HG02973 (cell line): ENCODE data around the gene FAM3C.

Source experiments
- ATAC-seq: cut with Tn5 transposase; IDR thresholded peaks from one replicate; pipeline ENCODE4 v1.9.1; 2021; ENCODE audit warnings: moderate library complexity; ENCODE audit not compliant: unreplicated experiment

Gene FAM3C

GRCh38 chr7:121411597-121411979 is 15.5 kb upstream of the FAM3C start:
- no peak for ATAC-seq

GRCh38 chr7:121410829-121411596 is 14.9 kb upstream of the FAM3C start:
- peak; percentile 83 for ATAC-seq

GRCh38 chr7:121406944-121407343 is 10.8 kb upstream of the FAM3C start:
- ATAC-seq = no peak

GRCh38 chr7:121406461-121406860 is 10.4 kb upstream of the FAM3C start:
- no peak for ATAC-seq

- no peak for ATAC-seq
Observed at GRCh38 chr7:121404348-121404747, 8.2 kb upstream of the FAM3C start.

- ATAC-seq = no peak
Observed at GRCh38 chr7:121402701-121403100, 6.6 kb upstream of the FAM3C start.

GRCh38 chr7:121401896-121402295 is 5.8 kb upstream of the FAM3C start:
- ATAC-seq = no peak

GRCh38 chr7:121398246-121398645 is 2.1 kb upstream of the FAM3C start:
- ATAC-seq = no peak

GRCh38 chr7:121397822-121398221 is 1.7 kb upstream of the FAM3C start:
- ATAC-seq = no peak

GRCh38 chr7:121397361-121397760 is 1.3 kb upstream of the FAM3C start:
- ATAC-seq = no peak

GRCh38 chr7:121395494-121395960 is 581 bp downstream of the FAM3C start:
- peak; percentile 33 for ATAC-seq

- ATAC-seq = peak; percentile 31
Observed at GRCh38 chr7:121394709-121395140, 1.4 kb downstream of the FAM3C start.

- ATAC-seq = no peak
Observed at GRCh38 chr7:121393005-121393366, 3.1 kb downstream of the FAM3C start.

- no peak for ATAC-seq
Observed at GRCh38 chr7:121392277-121393004, 3.7 kb downstream of the FAM3C start.

GRCh38 chr7:121391686-121392085 is 4.4 kb downstream of the FAM3C start:
- no peak for ATAC-seq

GRCh38 chr7:121390617-121391016 is 5.5 kb downstream of the FAM3C start:
- ATAC-seq = no peak

GRCh38 chr7:121390109-121390508 is 6.0 kb downstream of the FAM3C start:
- no peak for ATAC-seq

- ATAC-seq = no peak
Observed at GRCh38 chr7:121388950-121389349, 7.2 kb downstream of the FAM3C start.

GRCh38 chr7:121385800-121386179 is 10.3 kb downstream of the FAM3C start:
- ATAC-seq = peak; percentile 94

GRCh38 chr7:121385056-121385799 is 10.9 kb downstream of the FAM3C start:
- no peak for ATAC-seq

GRCh38 chr7:121384265-121384664 is 11.8 kb downstream of the FAM3C start:
- no peak for ATAC-seq
